HG02970 (cell line): ENCODE results near the gene DLG2.
"Not testable (repeated sequence)": the region's sequence is repeated elsewhere in the genome, so short reads cannot be mapped to it uniquely, and the experiment has no call there.

Experiments used
- ATAC-seq: cut with Tn5 transposase; IDR thresholded peaks from one replicate; pipeline ENCODE4 v1.9.1; 2021; ENCODE audit warnings: mild to moderate bottlenecking, moderate library complexity, moderate number of reproducible peaks; ENCODE audit not compliant: unreplicated experiment, low FRiP score

The DLG2 gene

DNA sequence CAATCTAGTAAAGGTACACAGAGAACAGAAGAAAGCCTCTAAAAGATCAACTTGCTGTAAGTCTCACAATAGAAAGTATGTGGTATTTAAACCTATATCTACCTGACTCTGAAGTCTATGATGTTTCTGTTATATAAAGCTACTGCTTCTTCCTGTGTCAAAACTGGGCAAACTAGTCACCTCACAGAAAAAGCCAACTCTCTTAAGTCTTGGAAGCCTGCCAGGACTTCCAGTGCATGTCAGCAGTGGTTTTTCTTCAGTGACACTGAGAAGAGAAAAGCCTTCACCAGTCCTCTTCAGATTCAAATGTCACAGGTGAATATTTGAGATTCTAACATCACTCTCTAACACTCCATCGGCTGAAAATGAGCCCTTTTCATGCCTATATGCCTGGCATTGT, 808.0 kb downstream of the DLG2 start:
- ATAC-seq: no peak

DNA sequence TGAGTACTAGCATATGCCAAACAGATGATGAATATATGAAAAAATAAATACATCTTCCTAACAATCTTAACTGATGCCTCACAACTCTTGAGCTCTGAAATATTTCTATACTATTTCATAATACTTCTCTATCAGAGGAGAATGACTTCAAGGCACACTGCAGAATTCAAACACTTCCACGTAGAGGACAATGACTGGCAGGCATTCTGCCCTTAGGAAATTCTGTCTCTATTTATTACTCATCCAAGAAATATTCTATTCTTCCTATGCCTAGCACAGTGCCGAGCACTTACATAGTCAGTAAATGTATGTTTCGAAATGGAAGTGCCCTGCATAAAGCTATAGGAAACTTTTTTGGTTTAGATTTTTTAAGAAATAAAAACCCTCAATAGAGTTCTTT, 809.1 kb downstream of the DLG2 start:
- ATAC-seq: no peak

DNA sequence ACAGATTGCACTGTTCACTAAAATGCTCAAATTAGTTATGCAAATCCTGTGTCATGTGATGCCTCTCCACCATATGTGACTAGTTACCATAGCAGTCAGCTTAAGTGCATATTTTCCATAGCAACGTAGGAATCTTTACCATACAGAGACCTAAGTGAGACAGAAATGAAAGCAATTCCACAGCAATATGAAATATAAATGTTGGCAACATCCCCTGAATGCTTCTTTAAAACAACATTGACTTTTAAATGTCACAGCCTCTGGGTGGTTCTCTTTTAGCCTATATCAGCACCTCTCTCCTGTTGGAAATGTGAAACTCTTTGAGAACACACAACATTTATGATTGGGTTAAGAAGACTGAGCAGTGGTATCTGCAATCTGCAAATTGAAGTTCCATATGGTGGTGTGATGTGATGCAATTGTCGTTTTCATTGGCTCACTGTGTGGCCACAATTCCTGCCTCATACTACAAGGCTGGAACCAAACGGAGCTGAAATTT, 814.6 kb downstream of the DLG2 start:
- no peak for ATAC-seq

DNA sequence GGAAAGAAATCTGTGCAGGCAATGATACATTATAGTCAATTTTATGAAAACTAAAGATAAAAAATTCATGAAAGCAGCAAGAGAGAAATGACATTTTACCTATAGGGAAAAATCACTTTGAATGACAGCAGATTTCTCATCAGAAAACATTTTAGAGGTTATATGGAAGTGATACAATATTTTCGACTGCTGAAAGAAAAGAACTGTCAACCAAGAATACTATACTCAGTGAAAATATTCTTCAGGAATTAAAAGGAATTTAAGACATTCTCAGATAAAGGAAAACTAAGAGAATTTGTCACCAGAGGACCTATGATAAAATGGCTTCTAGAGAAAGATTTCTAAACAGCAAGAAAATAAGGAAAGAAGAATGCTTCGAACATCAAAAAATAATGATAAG, 820.8 kb downstream of the DLG2 start:
- no peak for ATAC-seq

DNA sequence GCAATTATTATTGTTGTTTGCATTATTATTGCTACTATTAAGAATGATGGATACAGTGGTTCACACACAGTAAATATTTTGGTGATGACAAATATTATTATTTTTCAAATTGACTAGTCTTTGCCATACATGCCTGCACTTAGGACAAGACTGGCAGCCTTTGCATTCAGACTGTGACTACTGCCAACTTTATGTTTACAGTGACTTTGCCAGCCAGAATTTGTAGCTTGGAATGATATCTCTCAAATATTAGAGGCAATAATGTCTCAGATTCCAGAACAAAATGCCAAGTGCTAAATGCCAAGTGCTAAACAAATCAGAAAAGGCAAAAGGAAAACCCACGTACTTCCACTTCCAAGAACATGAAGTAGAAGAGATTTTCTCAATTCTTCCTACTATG, 823.1 kb downstream of the DLG2 start:
- ATAC-seq: no peak

DNA sequence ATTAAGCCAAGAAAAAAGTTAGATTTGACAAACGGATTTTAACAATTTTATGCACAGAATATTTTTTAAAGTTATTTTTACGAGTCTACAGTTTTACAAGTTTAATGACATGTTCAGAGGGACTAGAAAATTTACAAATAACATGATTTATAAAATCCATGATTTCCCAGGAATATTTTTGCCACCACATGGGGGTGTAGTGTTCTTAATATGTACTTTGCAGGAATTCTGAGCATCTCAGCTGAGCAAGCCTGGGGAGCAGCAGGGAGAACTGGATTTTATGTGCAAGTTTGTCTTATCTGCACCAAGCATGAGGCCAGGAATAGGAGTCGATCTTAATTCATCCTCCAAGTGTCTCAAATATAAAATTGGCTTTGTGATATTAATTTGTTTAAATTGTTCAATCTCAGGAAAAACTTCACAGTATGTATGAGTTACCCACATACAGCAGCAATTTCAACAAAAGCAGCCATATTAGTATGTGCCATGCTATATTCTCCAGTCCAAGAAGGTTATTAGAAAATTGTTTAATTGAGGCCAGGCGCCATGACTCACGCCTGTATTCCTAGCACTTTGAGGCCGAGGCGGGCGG, 826.3 kb downstream of the DLG2 start:
- no peak for ATAC-seq

DNA sequence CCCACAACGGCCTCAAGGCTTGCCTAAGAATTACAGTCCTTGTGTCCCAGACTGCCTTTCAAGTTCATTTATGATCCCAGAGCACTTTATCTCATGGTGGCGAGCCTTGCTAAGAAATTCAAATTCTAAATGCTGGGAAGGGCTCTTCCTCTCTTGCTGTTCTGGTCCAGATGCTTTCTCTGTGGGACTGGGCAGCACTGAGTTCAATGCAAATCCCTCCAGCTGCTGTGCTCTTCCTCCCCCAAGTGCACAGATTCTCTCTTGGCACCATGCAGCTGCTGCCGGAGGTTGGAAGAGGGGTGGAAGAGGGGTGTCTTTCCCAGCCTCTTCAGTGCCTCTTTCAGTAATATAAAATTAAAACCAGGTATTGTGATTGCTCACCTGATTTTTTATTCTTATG, 828.0 kb downstream of the DLG2 start:
- ATAC-seq: no peak

DNA sequence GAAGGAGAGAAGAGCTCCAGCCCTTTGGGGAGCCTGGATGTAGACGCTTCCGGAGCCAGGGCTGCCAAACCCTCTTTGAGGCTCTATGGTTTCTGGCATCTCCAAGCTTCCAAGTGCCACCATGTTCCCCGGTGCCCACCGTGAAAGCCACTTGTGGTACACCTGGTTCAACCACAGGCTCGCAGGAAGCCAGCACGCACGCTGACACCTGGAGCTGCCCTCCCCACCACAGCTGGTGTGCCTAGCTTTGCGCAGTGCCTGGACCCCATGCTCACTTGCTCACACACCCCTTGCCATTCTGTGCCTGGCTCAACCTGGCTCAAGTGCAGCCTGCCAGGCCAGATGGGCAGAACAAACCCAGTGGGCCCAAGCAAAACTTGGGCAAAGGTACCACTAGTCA, 831.4 kb downstream of the DLG2 start:
- ATAC-seq: no peak

DNA sequence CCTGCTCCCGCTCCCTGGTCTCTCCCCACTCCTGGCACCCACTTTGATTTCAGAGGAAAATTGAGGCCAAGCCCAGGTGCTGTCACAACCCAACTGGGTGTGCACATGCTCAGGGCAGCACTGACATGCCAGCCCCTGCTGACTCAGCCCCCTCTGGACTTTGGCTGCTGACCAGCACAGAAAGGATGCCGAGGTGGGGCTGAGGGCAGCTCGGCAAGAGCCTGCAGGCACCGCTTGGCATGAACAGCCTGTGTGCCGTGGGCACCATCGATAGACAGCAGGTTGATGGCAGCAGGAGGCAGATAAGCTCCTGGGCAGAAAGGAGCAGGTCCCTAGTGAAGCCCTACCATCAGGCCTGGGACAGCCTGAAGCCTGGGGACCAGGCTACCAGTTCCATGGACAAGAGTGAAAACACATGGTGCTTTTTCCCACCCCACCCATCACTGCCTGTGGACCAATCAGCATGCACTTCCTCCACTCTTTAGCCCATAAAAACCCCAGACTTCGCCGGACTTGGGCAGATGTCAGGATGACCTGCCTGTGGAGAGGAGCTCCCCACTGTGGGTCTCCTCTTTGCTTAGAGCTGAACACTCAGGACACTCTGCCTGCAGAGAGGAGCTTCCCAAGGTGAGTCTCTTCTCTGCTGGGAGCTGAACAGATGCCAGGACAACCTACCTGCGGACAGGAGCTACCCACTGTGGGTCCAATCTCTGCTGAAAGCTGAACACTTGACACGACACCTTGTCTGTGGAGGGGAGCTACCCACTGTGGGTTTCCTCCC, 832.3 kb downstream of the DLG2 start:
- ATAC-seq: no peak

DNA sequence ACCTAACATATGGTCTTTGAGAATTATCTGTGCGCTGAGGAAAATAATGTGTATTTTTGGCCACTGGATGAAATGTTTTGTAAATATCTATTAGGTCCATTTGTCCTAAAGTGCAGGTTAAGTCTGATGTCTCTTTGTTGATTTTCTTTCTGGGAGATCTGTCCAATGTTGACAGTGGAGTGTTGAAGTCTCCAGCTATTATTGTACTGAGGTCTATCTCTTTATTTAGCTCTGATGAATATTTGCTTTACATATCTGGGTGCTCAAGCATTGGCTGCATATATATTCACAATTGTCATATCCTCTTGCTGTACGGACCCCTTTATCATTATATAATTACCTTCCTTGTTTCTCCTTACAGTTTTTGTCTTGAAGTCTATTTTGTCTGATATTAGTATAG, 833.8 kb downstream of the DLG2 start:
- no peak for ATAC-seq

DNA sequence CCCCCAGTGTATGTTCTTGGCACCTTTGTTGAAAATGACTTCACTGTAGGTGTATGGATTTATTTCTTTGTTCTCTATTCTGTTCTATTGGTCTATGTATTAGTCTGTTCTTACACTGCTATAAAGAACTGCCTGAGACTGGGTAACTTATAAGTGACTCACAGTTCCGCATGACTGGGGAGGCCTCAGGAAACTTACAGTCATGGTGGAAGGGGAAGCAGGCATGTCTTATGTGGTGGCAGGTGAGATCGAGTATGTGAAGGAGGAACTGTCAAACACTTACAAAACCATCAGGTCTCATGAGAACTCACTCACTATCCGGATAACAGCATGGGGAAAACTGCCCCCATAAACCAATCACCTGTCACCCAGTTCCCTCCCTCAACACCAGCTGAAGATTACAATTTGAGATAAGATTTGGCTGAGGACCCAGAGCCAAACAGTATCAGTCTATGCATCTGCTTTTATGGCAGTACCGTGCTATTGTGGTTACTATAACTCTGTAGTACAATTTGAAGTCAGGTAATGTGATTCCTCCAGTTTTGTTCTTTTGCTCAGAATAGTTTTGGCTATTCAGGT, 836.2 kb downstream of the DLG2 start:
- ATAC-seq: no peak

DNA sequence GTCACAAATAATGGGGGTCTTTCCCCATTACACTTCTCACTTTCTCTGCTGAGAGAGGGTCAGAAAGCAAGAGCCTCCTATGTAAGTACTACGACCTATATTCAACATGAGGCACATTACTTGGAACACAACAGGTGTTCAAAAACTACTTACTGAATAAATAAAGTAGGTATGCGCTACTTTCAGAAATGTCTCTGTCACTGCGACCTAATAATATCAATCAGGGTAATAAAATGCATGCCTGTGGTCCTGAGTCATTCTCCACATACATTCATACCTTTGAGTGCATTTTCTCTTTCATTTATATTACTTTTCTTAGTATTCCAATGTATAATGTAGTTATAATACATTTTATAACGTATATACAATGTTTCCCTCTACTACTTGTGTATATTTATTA, 838.9 kb downstream of the DLG2 start:
- ATAC-seq: no peak

DNA sequence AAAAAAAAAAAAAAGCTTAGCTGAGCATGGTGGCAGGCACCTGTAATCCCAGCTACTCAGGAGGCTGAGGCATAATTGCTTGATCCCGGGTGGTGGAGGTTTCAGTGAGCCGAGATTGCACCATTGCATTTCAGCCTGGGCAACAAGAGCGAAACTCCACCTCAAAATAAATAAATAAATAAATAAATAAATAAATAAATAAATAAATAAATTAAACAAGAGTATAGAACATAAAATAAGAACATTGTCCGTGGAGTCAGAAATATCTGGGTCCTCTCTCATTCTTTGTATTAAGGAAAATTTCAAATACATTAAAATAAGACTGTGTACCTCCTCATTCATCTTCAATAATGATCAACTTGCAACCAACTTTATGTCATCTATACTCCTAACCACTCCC, 843.0 kb downstream of the DLG2 start:
- ATAC-seq: not testable (repeated sequence)

DNA sequence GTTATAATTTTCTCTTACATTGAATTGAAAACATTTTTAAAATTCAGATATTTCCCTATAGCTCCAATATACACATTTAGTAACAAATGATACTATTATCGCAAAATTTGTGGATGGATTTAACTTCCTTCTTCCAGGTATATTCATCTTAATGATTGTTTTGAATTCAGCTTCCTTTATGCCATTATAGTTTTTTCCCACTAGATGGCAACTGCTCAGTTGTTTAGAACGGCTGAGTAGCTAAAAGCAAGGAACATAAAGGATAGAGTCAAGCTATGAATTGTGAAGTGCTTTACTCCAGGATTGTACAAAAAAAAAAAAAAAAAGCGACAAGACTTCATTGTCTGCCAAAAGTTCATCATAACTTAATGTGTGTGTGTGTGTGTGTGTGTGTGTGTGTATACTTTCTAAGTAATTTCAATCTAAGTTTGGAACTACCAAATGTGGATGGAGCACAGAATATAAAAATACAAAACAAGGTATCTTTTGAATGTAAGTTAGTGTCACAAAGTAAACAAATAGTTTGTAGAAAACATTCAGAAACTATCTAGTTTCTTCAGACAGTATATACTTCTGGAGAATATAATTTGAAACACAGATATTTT, 846.4 kb downstream of the DLG2 start:
- ATAC-seq: no peak

DNA sequence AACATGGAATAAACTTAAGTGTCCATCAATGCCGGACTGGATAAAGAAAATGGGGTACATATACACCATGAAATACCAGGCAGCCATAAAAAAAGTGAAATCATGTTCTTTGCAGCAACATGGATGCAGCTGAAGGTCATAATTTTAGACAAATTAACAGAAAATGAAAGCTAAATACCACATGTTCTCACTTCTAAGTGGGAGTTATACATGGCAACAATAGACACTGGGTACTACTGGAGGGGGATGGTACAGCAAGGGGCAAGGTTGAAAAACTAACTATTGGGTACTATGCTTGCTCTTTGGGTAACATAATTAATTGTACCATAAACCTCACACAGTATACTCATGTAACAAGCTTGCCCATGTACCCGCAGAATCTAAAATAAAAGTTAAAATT, 851.6 kb downstream of the DLG2 start:
- no peak for ATAC-seq

DNA sequence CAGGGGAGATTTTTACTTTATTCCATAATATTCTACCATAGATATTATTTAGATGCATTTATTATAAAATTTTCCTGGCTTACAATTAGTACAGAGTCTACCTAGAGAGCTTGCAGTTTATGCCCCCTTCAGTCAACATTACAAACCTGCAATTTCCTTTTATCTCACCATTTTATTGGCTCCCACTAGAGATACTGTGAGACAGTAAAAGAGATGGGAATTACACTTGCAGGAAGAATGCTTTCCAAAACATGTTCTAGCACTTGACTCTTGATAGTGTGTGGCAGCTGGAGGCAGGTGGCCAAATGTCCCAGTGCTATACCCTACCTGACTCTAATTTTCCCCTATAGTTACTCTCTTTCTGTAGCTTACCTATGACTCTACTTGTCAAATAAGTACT, 863.2 kb downstream of the DLG2 start:
- ATAC-seq: no peak

DNA sequence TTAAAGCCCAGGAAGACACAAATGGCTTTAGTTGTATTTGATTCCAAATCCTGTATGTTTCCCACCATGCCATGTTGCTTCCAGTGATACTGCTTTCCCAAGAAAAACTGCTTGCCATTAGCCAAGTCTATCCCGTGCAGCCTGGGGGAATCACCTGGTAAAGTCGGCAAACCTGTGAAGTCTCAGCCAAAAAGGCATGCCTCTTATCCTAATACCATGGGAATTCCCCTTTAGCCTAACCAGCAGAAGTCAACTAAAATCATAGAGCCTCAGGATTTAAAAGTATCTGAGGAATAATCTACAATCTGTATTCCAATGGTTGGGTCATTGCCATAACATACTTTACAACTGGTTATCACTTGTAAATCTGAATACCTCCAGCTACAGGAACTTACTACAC, 869.4 kb downstream of the DLG2 start:
- no peak for ATAC-seq

DNA sequence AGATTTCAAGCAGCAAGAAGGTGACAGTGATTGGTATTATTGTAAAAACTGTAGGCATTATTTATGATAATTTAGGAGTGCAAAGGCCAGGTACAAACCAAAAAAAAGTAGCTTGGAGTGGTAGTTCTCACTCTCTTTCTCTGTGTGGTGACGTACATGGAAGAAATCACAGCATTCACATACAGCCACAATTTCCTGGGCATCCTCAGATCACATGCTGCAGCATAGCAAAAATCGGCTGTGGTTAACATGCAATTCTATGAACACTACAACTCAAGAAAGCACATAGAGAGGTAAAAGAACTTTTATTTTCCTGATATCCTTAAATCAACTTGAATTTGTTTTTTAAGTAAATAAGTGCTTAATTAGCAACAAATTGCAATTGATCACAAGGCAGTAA, 875.8 kb downstream of the DLG2 start:
- ATAC-seq: no peak

DNA sequence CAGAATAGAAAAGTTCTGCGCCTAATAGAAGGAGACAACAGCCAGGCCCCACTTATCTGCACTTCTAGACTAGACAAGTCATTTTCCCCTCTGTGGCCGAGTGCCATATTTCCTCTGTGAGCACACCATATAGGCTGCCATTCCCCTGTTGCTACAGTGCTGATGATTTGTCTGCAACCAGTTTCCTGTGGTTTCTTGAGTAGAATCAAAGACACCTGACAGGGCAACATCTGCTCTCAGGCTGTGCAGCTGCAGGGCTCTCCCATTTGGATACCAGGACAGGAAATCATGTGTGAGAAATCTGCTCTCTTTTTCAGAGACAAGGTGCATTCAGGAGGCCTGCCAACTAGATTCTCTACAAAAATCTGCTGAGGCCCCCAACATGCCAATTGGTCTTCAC, 879.3 kb downstream of the DLG2 start:
- no peak for ATAC-seq

DNA sequence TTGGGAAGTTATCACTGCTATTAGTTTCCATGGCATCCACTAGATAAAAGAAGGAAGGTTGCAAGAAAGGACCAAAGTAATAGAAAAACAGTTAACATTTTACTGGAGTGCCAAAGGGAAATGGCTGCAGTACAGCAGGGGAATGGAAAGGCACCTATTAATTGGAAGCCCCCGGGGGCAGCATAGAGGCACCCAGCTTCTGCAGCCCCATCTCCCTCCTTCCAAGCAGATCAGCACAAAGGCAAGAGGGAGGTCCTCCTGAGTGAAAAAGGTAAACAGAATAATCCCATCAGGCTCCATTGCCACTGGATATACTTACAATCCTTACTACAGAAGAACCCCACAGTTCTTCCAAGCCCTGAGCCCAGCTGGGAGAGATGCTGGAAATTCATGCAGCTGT, 887.1 kb downstream of the DLG2 start:
- no peak for ATAC-seq

DNA sequence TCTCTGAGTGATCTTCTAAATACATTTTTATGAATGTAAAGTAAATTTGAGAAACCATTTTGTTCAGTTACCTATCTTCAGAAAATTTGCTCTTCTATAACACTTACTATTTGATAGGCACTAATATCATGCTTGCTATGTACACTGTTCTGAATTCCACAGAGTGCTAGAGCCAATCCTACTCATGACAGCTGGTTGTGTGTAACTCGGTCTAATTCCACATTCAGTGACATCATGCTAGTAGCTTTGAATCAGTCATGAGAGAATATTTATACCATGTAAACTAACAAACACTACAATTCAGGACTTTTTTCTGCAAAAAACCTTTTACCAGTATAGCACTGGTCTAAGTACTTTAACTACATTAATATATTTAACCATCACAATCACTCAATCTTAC, 902.9 kb downstream of the DLG2 start:
- no peak for ATAC-seq
